Measurements from ENCODE around the gene ADRA2C.
"Not testable (repeated sequence)": the region's sequence is repeated elsewhere in the genome, so short reads cannot be mapped to it uniquely, and the experiment has no call there.

ADRA2C gene

GRCh38 chr4:3814838-3815237 lies 48.7 kb downstream of the ADRA2C start:
- not testable (repeated sequence) for DNase-seq

DNA sequence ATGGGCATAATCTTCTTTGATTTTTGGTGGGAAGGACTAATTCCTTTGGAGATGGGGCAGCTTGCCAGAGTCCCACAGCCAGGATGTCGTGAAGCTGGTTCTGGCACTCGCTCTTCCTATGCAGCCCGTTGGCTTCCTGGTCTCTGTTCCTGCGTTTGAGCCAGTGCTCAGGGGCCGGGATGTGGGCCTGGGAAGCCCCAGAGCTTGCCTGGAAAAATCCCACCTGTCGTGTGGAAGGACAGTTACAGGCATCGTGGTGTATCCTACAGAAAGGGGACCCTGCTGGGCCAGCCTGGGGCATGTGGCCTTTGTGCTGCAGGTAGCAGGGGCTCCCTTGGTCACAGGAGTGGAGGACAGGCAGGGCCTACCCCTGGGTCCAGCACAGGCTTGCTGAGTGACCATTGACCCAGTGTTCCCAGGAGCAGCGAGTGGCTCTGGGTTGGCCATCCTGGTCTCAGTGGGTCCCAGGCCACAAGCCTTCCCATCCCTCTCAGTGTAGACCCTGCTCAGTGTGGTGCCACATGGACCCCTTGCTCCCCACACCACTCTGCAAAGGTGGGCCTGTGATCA lies 50.2 kb downstream of the ADRA2C start:
- DNase-seq, result no peak

- DNase-seq, result no peak
These were observed 51.1 kb downstream of the ADRA2C start for GRCh38 chr4:3816983-3817960.

Data from effector CD4-positive, alpha-beta T cell (primary cell).